H54 (cell line): ENCODE data around the gene MFAP3.

ENCODE experiments used
- DNase-seq: peaks from one replicate; pipeline ENCODE4 v3.0.0; 2011; ENCODE audit warnings: low spot score, mixed read lengths; ENCODE audit not compliant: insufficient read length
- FAIRE-seq: peaks from 3 replicates; lab custom pipeline; 2011; peaks lifted over from hg19 to GRCh38; lab: Jason Lieb, UNC
- POLR2A ChIP-seq: IDR thresholded peaks from 2 replicates; pipeline ENCODE4 v1.6.1; 2011; ENCODE audit warnings: low read depth, mild to moderate bottlenecking, low read length

MFAP3 gene

DNA sequence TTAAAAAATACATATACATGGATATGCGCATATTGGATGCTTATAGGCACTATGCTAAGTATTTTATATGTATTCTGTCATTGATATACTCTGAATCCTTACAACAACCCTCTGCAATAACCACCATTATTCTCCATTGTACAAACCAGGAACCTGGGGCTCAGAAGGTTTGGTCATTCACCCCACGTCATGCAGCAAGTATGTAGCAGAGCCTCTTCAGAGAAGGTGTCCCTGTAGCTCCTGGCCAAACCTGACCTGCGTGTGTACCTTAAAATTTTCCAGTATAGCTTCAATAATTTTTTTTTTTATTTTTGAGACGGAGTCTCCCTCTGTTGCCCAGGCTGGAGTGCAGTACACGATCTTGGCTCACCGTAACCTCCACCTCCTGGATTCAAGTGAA is 51.9 kb downstream of the MFAP3 start:
- no peak for FAIRE-seq

DNA sequence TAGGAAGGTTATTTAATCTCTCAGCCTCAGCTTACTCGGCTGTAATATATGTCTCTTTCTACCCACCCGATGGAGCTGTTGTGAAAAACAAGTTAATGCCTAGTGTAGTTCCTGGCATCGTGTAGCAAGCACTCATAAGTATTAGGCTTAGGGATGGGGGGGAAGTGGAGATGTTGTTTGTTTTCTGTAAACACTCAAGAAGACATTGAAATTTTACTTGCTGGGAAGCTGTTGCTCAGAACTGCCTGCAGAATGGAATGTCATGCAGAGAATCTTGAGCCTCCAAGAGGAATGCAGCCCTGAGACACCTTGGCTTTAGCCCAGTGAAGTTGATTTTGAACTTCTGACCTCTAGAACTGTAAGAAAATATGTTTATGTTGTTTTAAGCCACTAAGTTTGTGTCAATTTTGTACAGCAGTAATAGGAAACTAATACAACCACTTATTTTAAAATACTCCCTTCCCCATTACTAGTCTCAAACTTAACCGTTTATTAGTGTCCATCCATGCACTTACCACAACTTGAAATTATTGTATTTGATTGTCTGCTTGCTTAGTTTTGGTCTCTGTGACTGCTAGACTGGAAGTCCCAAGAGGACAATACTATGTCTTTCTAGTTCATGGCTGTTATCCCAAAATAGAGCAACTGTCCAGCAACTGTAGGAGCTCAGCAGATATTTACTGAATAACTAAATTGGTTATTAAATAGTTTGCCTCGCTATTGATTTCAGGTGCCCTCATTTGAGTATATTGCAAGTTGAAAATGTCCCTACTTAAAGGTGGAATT is 53.8 kb downstream of the MFAP3 start:
- no peak for FAIRE-seq
- TF ChIP-seq POLR2A: no peak
- no peak for DNase-seq

More for the DNA sequence above, 51.9 kb downstream of the MFAP3 start:
- TF ChIP-seq POLR2A: no peak
- no peak for DNase-seq

DNA sequence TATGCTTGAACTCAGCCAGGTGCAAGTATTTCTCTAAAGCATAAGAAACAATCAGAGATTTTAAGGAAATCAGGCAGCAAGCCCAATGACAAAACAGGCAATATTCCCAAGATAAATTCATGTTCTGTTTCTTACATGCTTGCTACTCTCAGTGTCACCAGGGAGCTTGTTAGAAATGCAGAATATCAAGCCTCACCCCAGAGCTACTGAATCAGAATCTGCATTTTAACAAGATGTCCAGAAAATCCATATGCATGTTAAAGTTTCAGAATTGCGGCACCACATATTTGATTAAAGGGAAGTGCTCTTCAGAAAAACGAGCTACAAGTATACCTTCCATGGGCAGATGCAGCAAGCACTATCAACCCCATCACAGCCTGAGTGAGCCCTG is 54.4 kb downstream of the MFAP3 start:
- FAIRE-seq (no peak), DNase-seq (no peak)
- TF ChIP-seq POLR2A: no peak

DNA sequence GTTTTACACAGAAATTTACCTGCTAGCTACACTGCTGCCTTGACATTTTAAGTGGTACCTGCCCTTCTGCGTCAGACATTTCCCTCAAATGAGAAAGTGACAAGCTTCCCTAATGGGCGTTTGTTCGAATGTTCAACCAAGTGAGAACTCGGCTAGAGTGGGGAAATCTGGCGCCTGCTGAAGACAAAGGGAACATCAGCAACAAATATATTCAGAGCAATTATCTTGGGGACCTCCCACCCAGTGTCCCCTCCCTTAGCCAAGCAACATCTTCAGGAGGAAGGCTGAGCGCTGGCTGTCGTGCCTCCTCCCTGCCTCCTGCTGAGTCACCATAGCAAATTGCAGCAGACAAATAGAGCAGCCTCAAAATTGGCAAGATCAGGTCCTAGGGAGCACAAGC is 57.1 kb downstream of the MFAP3 start:
- no peak for DNase-seq
- no peak for FAIRE-seq
- TF ChIP-seq POLR2A: no peak

DNA sequence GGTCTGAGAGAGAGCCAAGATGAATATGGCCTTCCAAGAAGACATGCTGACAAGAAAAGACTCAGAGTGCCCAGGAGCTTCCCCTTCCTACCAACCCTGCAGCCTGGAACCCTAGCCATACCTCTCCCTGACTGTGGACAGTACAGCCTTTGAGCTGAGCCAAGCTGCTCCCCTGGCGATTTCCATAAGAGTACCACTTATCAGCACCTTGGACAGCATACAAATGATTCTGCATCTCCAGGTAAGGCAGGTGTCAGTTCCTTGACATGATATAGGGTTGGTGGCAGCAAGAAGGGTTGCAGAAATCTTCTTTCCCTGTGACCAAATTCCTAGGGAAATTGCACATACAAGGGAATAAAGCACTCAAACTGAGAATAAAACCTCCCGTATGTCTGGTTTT is 58.3 kb downstream of the MFAP3 start:
- no peak for DNase-seq
- no peak for TF ChIP-seq POLR2A
- FAIRE-seq: no peak

DNA sequence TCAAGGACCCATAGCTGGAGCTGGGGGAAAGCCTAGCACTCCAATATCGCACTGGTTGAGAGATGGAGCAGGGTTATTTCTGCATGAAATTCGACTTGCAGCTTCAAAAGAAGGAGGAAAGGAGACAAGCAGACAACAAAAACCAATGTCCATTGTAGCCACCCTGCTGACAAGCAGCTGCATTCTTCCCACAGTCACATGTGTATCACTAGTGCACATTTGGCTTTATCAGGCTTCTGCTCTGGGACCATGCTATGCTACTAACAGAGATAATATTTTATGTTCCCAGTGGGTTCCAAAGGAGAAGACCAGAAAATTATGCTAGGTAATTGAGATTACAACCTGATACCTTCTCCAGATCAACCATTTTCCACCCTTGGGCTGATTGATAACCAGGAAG is 59.7 kb downstream of the MFAP3 start:
- no peak for FAIRE-seq
- DNase-seq: no peak

DNA sequence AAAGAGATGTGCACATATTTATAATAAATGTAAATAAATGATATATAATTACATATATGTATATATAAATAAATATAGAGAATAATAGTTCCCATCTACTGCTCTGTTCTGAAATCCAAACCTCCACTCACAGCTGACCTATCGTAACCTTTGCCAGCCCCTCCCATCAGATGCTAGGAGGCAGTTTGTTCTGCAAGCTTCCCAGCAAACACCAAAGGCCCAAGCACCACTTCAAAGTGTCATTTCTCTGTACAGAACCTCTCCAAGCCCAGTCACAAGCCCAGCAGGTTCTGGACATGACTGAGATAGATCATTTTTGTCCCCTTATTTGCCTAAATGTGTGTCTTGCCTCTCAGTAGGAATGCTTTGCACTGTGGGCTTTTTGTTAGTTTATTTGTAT is 62.4 kb downstream of the MFAP3 start:
- FAIRE-seq (no peak), DNase-seq (no peak)
- no peak for TF ChIP-seq POLR2A

More for the DNA sequence above, 59.7 kb downstream of the MFAP3 start:
- no peak for TF ChIP-seq POLR2A

DNA sequence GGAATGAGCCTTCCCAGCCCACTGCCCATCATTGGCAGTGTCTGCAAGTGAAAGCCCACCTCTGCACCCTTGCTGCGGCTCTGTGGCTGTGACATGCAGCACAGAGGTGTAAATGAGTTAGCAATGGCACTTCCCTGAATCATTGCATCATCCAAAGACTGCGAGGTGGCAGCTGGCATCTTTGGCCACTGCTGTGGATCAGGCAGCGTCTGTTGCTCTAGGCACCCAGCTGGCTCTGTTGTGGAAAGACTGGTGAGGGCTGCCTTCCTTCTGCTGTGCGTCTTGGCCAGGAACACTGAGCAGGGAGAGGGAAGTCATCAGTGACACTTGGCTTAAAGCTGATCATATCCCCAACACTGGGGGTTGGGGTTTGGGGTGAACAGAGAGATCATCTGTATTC is 64.5 kb downstream of the MFAP3 start:
- no peak for TF ChIP-seq POLR2A
- no peak for DNase-seq
- FAIRE-seq: no peak
